Measurements from ENCODE around the gene PLCL1. TPM values are rescaled to one million over a fixed set of nuclear protein-coding genes. Genes with fewer than 3 reads are reported as not detected.

The PLCL1 gene
- polyA plus RNA-seq, 1 donor from 2014 or later, result 0.23 TPM

DNA sequence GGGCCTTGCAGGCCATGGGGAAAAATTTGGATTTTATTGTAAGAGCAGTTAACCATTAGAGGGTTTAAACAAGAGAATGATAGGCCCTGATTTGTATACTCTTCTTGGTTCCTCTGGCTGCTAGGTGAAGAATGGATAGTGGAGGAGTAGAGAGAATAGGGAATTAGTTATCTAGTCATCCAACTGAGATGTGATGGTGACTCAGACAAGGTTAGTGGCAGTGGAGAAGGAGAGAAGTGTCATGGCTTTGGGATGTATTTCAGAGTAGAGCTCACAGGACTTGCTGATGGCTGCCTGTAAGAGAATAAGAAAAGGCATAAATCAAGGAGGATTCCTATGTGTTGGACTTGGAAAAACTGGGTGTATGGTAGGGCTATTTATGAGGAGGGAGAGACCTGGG is 169.4 kb downstream of the PLCL1 start:
- no peak overlapping the region for H3K4me3 Mint-ChIP-seq
- H3K27ac Mint-ChIP-seq, result peak overlapping the region in 1 of 3 donors; percentile 69
- H3K36me3 Mint-ChIP-seq, result no peaks in the 10 kb centered on the region
- no peaks in the 10 kb centered on the region for H3K27me3 Mint-ChIP-seq
- H3K9me3 Mint-ChIP-seq, result peaks cover 0 to 2% (median 0%) of the 10 kb centered on the region in 3 donors
- peaks cover 0 to 1% (median 0%) of the 10 kb centered on the region in 3 donors for H3K4me1 Mint-ChIP-seq

DNA sequence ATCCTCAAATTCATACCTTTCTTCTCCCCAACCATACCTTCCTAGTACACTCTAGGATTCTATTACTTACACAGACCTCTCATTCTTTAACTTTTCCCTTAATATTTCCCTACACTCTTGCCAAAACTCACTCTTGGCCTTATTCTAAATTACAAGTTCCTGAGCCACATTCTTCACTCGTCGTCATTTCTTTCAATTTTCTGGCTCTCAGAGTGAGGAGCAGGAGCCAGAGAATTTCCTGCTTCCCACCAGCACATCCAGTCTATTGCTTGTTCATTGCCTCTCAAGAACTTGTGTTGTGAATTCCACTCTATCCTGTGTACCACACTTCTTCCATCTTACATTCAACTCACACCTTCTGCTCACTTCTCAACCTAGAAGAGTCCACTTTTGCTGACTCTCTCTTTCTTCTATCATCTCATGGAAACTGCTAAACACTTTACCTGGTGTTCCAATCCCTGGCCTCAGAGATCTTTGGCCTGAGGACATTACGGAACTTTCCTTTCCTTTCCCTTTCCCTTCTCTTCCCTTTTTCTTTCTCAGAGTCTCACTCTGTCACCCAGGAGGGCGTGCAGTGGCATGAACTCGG is 171.6 kb downstream of the PLCL1 start:
- no peaks in the 10 kb centered on the region for H3K36me3 Mint-ChIP-seq
- H3K27ac Mint-ChIP-seq, result no peak overlapping the region
- no peaks in the 10 kb centered on the region for H3K9me3 Mint-ChIP-seq
- no peak overlapping the region for H3K4me3 Mint-ChIP-seq
- no peaks in the 10 kb centered on the region for H3K27me3 Mint-ChIP-seq
- peaks cover 0 to 1% (median 0%) of the 10 kb centered on the region in 3 donors for H3K4me1 Mint-ChIP-seq

DNA sequence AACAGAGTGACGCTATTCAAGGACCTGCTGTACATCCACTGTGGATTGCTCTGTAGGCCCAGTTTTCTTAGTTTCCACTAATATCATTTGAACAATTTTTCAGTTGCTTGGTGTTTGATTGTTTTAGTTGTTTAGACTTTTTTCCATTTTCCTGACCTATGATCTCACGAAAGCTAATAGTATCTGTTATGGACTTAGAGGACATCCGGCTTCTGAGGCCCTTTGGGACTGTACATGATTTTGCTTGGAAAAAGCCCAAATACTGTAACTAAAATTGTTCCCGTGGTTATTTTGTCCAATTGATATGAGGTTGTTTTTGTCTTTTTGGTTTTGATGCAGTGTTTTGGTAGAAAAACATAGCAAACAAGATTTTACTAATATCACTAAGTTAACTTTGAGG is 174.6 kb downstream of the PLCL1 start:
- Mint-ChIP-seq H3K27me3 (no peaks in the 10 kb centered on the region), H3K27ac (peak overlapping the region in 1 of 3 donors; percentile 8), H3K4me3 (no peak overlapping the region), H3K4me1 (peaks cover 0 to 1% (median 0%) of the 10 kb centered on the region in 3 donors), H3K36me3 (no peaks in the 10 kb centered on the region), H3K9me3 (no peaks in the 10 kb centered on the region)

DNA sequence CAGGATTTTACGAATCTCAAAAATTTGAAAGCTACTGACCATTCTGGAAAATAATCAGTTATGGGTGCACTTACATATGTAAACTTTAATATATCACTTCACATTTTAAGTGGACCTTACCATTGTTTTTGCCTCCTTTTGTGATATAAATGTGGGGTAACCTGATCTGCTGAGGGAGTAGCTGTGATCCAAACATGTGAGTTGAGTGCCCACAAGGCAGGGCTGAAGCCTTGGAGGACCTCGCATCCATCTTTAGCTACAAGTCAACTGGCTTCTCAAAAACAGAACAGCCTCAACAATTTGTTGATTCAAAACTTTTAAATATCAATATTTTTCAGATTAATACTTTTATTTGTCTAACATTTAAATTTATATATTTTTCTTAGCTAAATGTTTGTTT is 178.2 kb downstream of the PLCL1 start:
- no peak overlapping the region for H3K27ac Mint-ChIP-seq
- no peaks in the 10 kb centered on the region for H3K36me3 Mint-ChIP-seq
- H3K4me3 Mint-ChIP-seq, result no peak overlapping the region
- no peaks in the 10 kb centered on the region for H3K27me3 Mint-ChIP-seq
- H3K4me1 Mint-ChIP-seq, result no peaks in the 10 kb centered on the region
- no peaks in the 10 kb centered on the region for H3K9me3 Mint-ChIP-seq

DNA sequence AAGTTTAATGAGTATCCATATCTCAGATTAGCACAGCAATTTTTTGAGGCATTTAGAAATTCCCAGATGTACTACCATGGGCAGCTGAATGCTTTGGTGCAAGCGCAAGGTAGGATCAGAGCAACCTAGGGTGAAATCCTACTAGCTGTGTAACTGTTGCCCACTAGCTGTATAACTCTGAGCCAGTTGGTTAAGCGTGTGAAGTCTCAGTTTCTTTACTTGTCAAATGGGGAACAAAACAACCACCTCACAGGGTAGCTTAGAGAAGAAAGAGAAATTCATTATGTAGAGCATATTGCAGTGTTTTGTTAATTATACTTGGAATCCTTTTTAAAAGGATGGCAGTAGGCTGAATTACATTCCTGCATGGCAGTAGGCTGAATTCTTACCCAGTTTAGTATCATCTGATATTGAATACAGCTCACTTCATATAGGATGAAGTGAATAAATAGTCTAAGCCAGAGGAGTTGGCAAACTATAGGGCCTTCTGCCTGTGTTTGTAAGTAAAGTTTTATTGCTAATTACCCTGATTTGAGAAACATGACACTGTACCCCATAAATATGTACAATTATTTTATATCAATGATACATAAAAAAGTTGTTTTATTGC is 180.7 kb downstream of the PLCL1 start:
- H3K27me3 Mint-ChIP-seq, result no peaks in the 10 kb centered on the region
- no peak overlapping the region for H3K27ac Mint-ChIP-seq
- no peak overlapping the region for H3K4me3 Mint-ChIP-seq
- no peaks in the 10 kb centered on the region for H3K36me3 Mint-ChIP-seq
- H3K9me3 Mint-ChIP-seq, result peaks cover 0 to under 1% (median 0%) of the 10 kb centered on the region in 3 donors
- H3K4me1 Mint-ChIP-seq, result no peaks in the 10 kb centered on the region

DNA sequence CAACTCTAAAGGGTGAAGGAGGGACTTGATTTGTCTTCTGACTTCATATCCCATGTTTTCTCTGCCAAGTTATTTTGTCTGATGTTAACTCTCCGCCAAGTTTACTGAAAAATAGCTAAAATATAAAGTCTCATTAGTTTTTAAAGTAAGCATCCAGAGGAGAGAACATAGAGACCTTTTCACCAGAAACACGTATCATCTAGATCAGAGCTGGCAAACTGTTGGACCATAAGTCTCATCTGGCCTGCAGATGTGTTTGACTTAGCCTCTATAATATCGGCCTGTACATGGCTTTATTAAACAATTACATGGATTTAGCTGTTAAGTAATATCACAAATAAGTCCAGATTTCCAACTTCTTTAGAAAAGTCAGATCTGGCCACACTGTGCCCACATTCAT is 182.6 kb downstream of the PLCL1 start:
- no peaks in the 10 kb centered on the region for H3K27me3 Mint-ChIP-seq
- H3K9me3 Mint-ChIP-seq, result peaks cover 2 to 5% (median 3%) of the 10 kb centered on the region in 3 donors
- H3K4me3 Mint-ChIP-seq, result no peak overlapping the region
- no peaks in the 10 kb centered on the region for H3K36me3 Mint-ChIP-seq
- H3K4me1 Mint-ChIP-seq, result no peaks in the 10 kb centered on the region
- no peak overlapping the region for H3K27ac Mint-ChIP-seq

DNA sequence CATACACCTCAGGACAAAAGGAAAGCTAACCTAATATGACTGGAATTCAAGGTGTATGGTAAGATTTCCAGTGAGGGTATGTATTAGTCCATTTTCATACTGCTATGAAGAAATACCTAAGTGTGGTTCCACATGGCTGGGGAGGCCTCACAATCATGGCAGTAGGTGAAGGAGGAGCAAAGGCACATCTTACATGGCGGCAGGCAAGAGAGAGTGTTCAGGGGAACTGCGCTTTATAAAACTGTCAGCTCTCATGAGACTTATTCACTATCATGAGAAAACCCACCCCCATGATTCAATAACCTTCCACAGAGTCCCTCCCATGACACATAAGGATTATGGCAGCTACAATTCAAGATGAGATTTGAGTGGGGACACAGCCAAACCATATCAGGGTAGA is 186.0 kb downstream of the PLCL1 start:
- Mint-ChIP-seq H3K4me1 (peaks cover 0 to 8% (median 0%) of the 10 kb centered on the region in 3 donors), H3K9me3 (peaks cover 3 to 6% (median 5%) of the 10 kb centered on the region in 3 donors), H3K36me3 (no peaks in the 10 kb centered on the region), H3K4me3 (no peak overlapping the region), H3K27me3 (no peaks in the 10 kb centered on the region), H3K27ac (no peak overlapping the region)

DNA sequence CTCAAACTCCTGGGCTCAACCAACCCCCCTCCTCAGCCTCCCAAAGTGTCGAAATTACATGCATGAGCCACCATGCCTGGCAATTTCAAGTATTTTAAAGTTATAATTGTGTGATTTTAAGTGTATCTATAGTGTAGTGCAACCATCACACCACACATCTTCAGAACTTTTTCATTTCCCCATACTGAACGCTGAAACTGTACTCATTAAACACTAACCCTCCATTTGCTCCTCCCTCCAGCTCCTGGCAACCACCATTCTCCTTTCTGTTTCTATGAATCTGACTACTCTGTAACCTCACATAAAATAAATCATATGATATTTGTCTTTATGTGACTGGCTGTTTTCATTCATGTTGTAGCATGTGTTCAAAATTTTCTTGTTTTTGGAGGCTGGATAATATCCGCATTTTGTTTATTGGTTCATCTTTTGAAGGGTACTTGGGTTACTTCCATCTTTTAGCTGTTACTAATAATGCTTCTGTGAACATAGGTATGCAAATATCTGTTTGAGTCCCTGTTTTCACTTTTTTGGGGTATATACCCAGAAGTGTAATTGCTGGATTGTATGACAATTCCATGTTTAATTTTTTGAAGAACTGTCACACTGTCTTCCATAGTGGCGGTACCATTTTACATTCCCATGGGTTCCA is 188.2 kb downstream of the PLCL1 start:
- H3K4me3 Mint-ChIP-seq, result no peak overlapping the region
- H3K9me3 Mint-ChIP-seq, result peaks cover 3 to 6% (median 5%) of the 10 kb centered on the region in 3 donors
- no peaks in the 10 kb centered on the region for H3K27me3 Mint-ChIP-seq
- no peaks in the 10 kb centered on the region for H3K36me3 Mint-ChIP-seq
- peak overlapping the region in 1 of 3 donors; percentile 71 for H3K27ac Mint-ChIP-seq
- peaks cover 0 to 10% (median 0%) of the 10 kb centered on the region in 3 donors for H3K4me1 Mint-ChIP-seq

DNA sequence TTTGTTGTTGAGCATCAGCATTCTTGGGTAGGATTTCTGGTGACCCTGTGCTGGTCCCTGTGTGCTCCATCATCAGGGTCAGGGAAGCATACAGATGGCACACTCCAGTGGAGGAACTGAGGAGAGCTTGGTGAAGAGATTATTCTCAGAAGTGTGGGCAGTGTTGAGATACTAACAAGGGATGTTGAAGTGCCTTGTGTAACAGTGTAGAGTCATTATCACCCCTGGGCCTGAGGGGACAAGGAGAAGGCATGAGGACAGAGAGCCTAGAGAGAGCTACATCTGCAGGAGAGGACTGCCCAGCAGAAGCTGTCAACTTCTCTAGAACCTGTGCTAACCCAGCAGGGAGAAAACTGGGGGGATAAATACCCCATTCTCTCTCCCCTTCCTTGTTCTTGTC is 189.0 kb downstream of the PLCL1 start:
- Mint-ChIP-seq H3K4me1 (peaks cover 0 to 11% (median 0%) of the 10 kb centered on the region in 3 donors), H3K36me3 (no peaks in the 10 kb centered on the region), H3K9me3 (peaks cover 3 to 6% (median 5%) of the 10 kb centered on the region in 3 donors), H3K4me3 (peak overlapping the region in 1 of 4 donors; percentile 66), H3K27me3 (no peaks in the 10 kb centered on the region), H3K27ac (no peak overlapping the region)

DNA sequence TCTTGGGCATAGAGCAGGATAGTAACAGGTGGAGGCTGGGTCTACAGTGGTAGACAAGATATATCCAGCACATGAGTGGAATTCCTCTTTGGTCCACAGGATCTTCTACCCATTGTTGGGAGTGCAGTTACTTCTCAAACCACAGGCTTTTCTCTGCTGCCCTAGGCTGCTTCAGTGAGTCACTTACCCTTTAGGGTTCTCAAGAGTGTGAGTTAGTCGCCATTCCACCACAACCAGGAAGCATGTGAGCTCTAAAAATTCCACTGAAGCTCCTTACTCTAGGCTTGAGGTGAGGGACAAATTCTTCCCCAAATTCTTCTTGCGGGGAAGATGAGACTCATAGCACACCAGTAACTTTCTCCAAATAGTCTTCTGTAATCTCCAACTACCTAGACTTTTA is 189.4 kb downstream of the PLCL1 start:
- peaks cover 0 to 11% (median 0%) of the 10 kb centered on the region in 3 donors for H3K4me1 Mint-ChIP-seq
- H3K27me3 Mint-ChIP-seq, result no peaks in the 10 kb centered on the region
- no peaks in the 10 kb centered on the region for H3K36me3 Mint-ChIP-seq
- H3K9me3 Mint-ChIP-seq, result peaks cover 3 to 6% (median 5%) of the 10 kb centered on the region in 3 donors
- H3K4me3 Mint-ChIP-seq, result no peak overlapping the region
- H3K27ac Mint-ChIP-seq, result no peak overlapping the region

DNA sequence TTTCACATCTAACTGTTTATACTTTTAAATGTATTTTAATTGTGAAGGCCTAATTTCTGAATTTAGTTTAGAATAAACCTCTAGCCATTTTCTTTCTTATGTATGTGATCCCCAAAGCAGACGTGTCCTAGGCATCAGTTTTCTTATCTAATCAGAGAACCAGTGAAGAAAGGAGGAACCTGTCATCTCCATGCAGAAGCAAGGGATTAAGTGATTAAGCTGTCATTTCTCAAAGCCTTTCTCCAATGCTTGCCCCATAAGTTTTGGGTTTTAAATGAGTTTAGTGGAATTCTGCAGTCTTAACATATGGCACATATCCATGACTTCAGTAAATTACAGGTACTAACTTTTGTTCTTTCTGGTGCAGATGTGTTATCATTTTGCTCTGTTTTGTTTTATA is 190.4 kb downstream of the PLCL1 start:
- H3K4me1 Mint-ChIP-seq, result peaks cover 0 to 11% (median 0%) of the 10 kb centered on the region in 3 donors
- H3K27me3 Mint-ChIP-seq, result no peaks in the 10 kb centered on the region
- no peaks in the 10 kb centered on the region for H3K36me3 Mint-ChIP-seq
- H3K9me3 Mint-ChIP-seq, result peaks cover 3 to 6% (median 5%) of the 10 kb centered on the region in 3 donors
- H3K4me3 Mint-ChIP-seq, result no peak overlapping the region
- H3K27ac Mint-ChIP-seq, result no peak overlapping the region

DNA sequence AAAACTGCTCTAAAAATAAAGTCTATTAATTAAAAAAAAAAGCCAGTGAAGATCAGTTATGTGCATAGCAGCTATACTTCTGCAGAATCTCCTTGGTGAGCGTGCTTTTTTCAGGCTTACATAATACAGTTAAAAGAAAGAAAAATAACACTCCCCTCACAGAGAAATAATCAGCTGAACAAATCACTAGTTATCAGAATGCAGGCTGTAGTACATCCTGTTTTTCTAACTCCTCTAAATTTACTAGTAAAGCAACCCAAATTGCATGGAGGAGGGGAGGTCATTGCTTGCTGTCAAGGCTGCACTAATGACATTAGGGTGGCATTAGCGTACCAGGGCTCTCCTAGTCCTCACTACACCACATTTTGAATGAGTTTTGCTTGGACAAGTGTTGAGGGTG is 192.2 kb downstream of the PLCL1 start:
- Mint-ChIP-seq H3K27me3 (no peaks in the 10 kb centered on the region), H3K4me1 (peaks cover 0 to 11% (median 0%) of the 10 kb centered on the region in 3 donors), H3K9me3 (peaks cover 0 to 5% (median 2%) of the 10 kb centered on the region in 3 donors), H3K36me3 (no peaks in the 10 kb centered on the region), H3K27ac (no peak overlapping the region), H3K4me3 (no peak overlapping the region)

DNA sequence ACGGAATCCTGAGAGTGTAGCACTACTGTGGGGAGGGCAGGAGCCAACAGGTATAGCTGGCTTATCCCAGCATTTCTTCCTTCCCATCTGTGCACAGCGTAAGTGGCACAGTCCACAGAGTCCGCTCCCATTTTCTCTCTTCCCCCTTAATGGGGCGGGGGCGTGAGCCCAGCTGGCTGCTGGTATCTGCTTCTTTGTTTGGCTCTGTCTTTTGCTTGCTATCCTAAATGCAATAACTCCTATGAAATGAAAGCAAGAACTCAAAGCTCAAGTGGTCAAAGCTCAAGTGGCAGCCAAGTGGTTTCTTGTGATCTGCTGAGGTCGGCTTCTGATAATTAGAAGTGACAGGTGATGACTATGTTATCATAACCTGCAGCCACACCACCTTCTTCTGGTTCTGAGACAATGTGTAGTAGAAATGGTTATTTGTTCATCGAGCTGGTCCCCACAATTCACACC is 192.7 kb downstream of the PLCL1 start:
- no peak overlapping the region for H3K4me3 Mint-ChIP-seq
- H3K4me1 Mint-ChIP-seq, result peaks cover 0 to 11% (median 0%) of the 10 kb centered on the region in 3 donors
- peaks cover 0 to 5% (median 2%) of the 10 kb centered on the region in 3 donors for H3K9me3 Mint-ChIP-seq
- no peaks in the 10 kb centered on the region for H3K36me3 Mint-ChIP-seq
- no peak overlapping the region for H3K27ac Mint-ChIP-seq
- no peaks in the 10 kb centered on the region for H3K27me3 Mint-ChIP-seq

DNA sequence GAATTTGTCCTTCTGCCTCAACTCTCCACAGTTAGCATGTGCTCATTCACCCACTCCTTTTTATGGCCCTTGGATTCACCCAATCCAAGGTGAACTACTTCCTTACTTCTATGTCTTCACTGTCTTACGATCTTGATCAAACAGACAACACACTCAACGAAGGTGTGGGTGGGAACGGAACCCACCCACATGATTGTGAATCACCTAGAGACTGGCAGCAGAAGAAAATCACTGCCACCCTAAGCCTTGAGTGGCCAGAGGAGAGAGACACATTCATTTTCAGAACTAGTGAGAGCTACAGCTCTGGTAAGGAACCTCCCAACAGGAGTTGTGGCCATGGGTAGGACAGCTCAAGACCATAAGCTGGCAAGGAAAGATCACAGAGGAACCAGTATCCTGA is 194.3 kb downstream of the PLCL1 start:
- no peaks in the 10 kb centered on the region for H3K36me3 Mint-ChIP-seq
- H3K4me1 Mint-ChIP-seq, result peaks cover 0 to 3% (median 0%) of the 10 kb centered on the region in 3 donors
- H3K27ac Mint-ChIP-seq, result no peak overlapping the region
- no peaks in the 10 kb centered on the region for H3K27me3 Mint-ChIP-seq
- peaks cover 0 to 5% (median 0%) of the 10 kb centered on the region in 3 donors for H3K9me3 Mint-ChIP-seq
- H3K4me3 Mint-ChIP-seq, result no peak overlapping the region

DNA sequence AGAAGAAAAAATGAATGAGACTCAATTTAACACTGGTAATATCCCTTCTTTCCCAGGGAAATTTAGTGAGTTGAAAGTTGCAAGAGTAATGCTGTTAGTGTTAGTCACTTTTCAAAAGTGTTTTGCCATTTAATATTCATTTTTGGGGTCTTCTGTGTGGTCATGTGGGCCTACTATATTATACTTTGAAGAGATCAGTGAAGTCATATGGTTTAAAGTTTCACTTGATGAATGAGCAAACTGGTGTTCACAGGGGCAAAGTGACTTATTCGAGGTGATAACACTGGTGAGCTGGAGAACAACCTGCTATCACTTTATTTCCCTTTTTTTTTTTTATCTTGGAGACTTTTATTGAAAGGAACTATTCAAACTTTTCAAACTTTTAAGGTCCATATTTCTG is 196.0 kb downstream of the PLCL1 start:
- Mint-ChIP-seq H3K27me3 (no peaks in the 10 kb centered on the region), H3K4me1 (peaks cover 0 to 9% (median 3%) of the 10 kb centered on the region in 3 donors), H3K4me3 (no peak overlapping the region), H3K36me3 (no peaks in the 10 kb centered on the region), H3K9me3 (peaks cover 0 to 3% (median 0%) of the 10 kb centered on the region in 3 donors), H3K27ac (no peak overlapping the region)
